ENCODE results near the gene HSD17B11. TPM values are rescaled to one million over a fixed set of nuclear protein-coding genes. Genes with fewer than 3 reads are reported as not detected.
"Not testable (repeated sequence)": the region's sequence is repeated elsewhere in the genome, so short reads cannot be mapped to it uniquely, and the experiment has no call there.

The HSD17B11 gene
- total RNA-seq, 2 experiments from 2014 or later: 21.2 to 21.7 TPM

- DNase-seq: no peak
- Mint-ChIP-seq H3K9me3 (no peaks in the 10 kb centered on the region), H3K4me1 (ENCODE audit: low read depth) (peaks cover 22% of the 10 kb centered on the region), H3K4me3 (no peak overlapping the region), H3K27me3 (no peaks in the 10 kb centered on the region), H3K36me3 (ENCODE audit: low read depth) (peaks cover 3% of the 10 kb centered on the region), H3K27ac (no peak overlapping the region)
- ATAC-seq: no peak
- ChIA-PET CTCF (interaction anchor here (3.0 to 5.8 kb wide), 2 partner anchors 29 to 45 kb away, joined by 14 to 28 read pairs; partner anchors contain the start of gene HSD17B11), POLR2A (interaction anchor here (0.8 kb wide), 1 partner anchor 29 kb away, joined by 3 read pairs; the partner anchor contains the start of gene HSD17B11)
- TF ChIP-seq CTCF (IDR thresholded peaks at IDR 0.05): no peak
- intact Hi-C loops (cut with micrococcal nuclease): no loop called here
Observed at GRCh38 chr4:87420276-87420830, 29.4 kb upstream of the HSD17B11 start.

GRCh38 chr4:87419578-87420249, 28.7 kb upstream of the HSD17B11 start:
- ChIA-PET CTCF (interaction anchor here (5.8 kb wide), 1 partner anchor 44 kb away, joined by 28 read pairs; no protein-coding TSS in a partner anchor), POLR2A (interaction anchor here (0.8 kb wide), 1 partner anchor 29 kb away, joined by 3 read pairs; the partner anchor contains the start of gene HSD17B11)
- no peak for ATAC-seq
- H3K27ac Mint-ChIP-seq: no peak overlapping the region
- peaks cover 3% of the 10 kb centered on the region for H3K36me3 Mint-ChIP-seq (ENCODE audit: low read depth)
- no peak for TF ChIP-seq CTCF (IDR thresholded peaks at IDR 0.05)
- no peaks in the 10 kb centered on the region for H3K9me3 Mint-ChIP-seq
- H3K27me3 Mint-ChIP-seq: no peaks in the 10 kb centered on the region
- DNase-seq: no peak
- H3K4me1 Mint-ChIP-seq (ENCODE audit: low read depth): peaks cover 15% of the 10 kb centered on the region
- no peak overlapping the region for H3K4me3 Mint-ChIP-seq
- intact Hi-C loops (cut with micrococcal nuclease): no loop called here

- DNase-seq; H3K9me3 Mint-ChIP-seq; ATAC-seq; H3K36me3 Mint-ChIP-seq (ENCODE audit: low read depth); H3K27me3 Mint-ChIP-seq; intact Hi-C loops (cut with micrococcal nuclease); H3K4me3 Mint-ChIP-seq; CTCF ChIA-PET; POLR2A ChIA-PET; H3K27ac Mint-ChIP-seq; H3K4me1 Mint-ChIP-seq (ENCODE audit: low read depth): not testable (repeated sequence)
Observed at GRCh38 chr4:87418410-87418809, 27.4 kb upstream of the HSD17B11 start.

- no peaks in the 10 kb centered on the region for H3K36me3 Mint-ChIP-seq (ENCODE audit: low read depth)
- ChIA-PET CTCF (no interaction called here), POLR2A (interaction anchor here (1.2 kb wide), 1 partner anchor 26 kb away, joined by 3 read pairs; the partner anchor contains the start of gene HSD17B11)
- H3K27ac Mint-ChIP-seq: no peak overlapping the region
- intact Hi-C loops (cut with micrococcal nuclease): no loop called here
- no peaks in the 10 kb centered on the region for H3K27me3 Mint-ChIP-seq
- ATAC-seq (no peak), DNase-seq (no peak)
- no peak overlapping the region for H3K4me3 Mint-ChIP-seq
- TF ChIP-seq CTCF (IDR thresholded peaks at IDR 0.05): no peak
- H3K4me1 Mint-ChIP-seq (ENCODE audit: low read depth): peaks cover 7% of the 10 kb centered on the region
- H3K9me3 Mint-ChIP-seq: no peaks in the 10 kb centered on the region
Observed at GRCh38 chr4:87416965-87417364, 26.0 kb upstream of the HSD17B11 start.

- CTCF ChIA-PET: interaction anchor here (0.9 to 1.0 kb wide), 2 partner anchors 26 to 50 kb away, joined by 3 to 4 read pairs; no protein-coding TSS in a partner anchor
- no peak for ATAC-seq
- Mint-ChIP-seq H3K36me3 (ENCODE audit: low read depth) (no peaks in the 10 kb centered on the region), H3K4me3 (no peak overlapping the region), H3K9me3 (no peaks in the 10 kb centered on the region), H3K4me1 (ENCODE audit: low read depth) (no peaks in the 10 kb centered on the region), H3K27ac (no peak overlapping the region), H3K27me3 (peaks cover 5% of the 10 kb centered on the region)
- TF ChIP-seq CTCF (IDR thresholded peaks at IDR 0.05): no peak
- intact Hi-C loops (cut with micrococcal nuclease): no loop called here
- no peak for DNase-seq
- POLR2A ChIA-PET: interaction anchor here (0.7 kb wide), 1 partner anchor 24 kb away, joined by 5 read pairs; the partner anchor contains the start of gene HSD17B11
Observed at GRCh38 chr4:87414816-87415215, 23.8 kb upstream of the HSD17B11 start.

Measured in activated CD8-positive, alpha-beta T cell treated with anti-CD3 and anti-CD28 coated beads for 36 hours (primary cell).